HG03139 (cell line): ENCODE results near the gene PLK2.
A peak's percentile ranks its signal among the peaks of the same experiment; 100 is the strongest.

ENCODE experiments used
- ATAC-seq: cut with Tn5 transposase; IDR thresholded peaks from one replicate; pipeline ENCODE4 v1.9.1; 2021; ENCODE audit not compliant: unreplicated experiment

Gene PLK2

GRCh38 chr5:58481066-58481676 is 21.3 kb upstream of the PLK2 start:
- ATAC-seq = no peak

GRCh38 chr5:58477760-58478376 is 18.0 kb upstream of the PLK2 start:
- no peak for ATAC-seq

- ATAC-seq = no peak
Measured at GRCh38 chr5:58475404-58475803, 15.5 kb upstream of the PLK2 start.

GRCh38 chr5:58469896-58470295 is 10.0 kb upstream of the PLK2 start:
- no peak for ATAC-seq

- ATAC-seq = peak; percentile 92
Measured at GRCh38 chr5:58466939-58467338, 7.1 kb upstream of the PLK2 start.

GRCh38 chr5:58462623-58463230 is 2.8 kb upstream of the PLK2 start:
- no peak for ATAC-seq

GRCh38 chr5:58462154-58462553 is 2.3 kb upstream of the PLK2 start:
- ATAC-seq = no peak

GRCh38 chr5:58460732-58461286 is 923 bp upstream of the PLK2 start:
- peak; percentile 69 for ATAC-seq

GRCh38 chr5:58459146-58460001 is 512 bp downstream of the PLK2 start:
- no peak for ATAC-seq

GRCh38 chr5:58458743-58459145 is 1.1 kb downstream of the PLK2 start:
- no peak for ATAC-seq

GRCh38 chr5:58458141-58458742 is 1.6 kb downstream of the PLK2 start:
- no peak for ATAC-seq

- ATAC-seq = no peak
Measured at GRCh38 chr5:58457050-58457449, 2.8 kb downstream of the PLK2 start.

GRCh38 chr5:58456486-58456885 is 3.4 kb downstream of the PLK2 start:
- ATAC-seq = no peak

- ATAC-seq = no peak
Measured at GRCh38 chr5:58456026-58456425, 3.9 kb downstream of the PLK2 start.

GRCh38 chr5:58455480-58455879 is 4.4 kb downstream of the PLK2 start:
- ATAC-seq = no peak

- no peak for ATAC-seq
Measured at GRCh38 chr5:58455066-58455465, 4.8 kb downstream of the PLK2 start.

- no peak for ATAC-seq
Measured at GRCh38 chr5:58454025-58454424, 5.9 kb downstream of the PLK2 start.

GRCh38 chr5:58453306-58453705 is 6.6 kb downstream of the PLK2 start:
- ATAC-seq = no peak

GRCh38 chr5:58452566-58453258 is 7.2 kb downstream of the PLK2 start:
- no peak for ATAC-seq
